ENCODE measurements around the gene PPFIA2.

Gene PPFIA2

DNA sequence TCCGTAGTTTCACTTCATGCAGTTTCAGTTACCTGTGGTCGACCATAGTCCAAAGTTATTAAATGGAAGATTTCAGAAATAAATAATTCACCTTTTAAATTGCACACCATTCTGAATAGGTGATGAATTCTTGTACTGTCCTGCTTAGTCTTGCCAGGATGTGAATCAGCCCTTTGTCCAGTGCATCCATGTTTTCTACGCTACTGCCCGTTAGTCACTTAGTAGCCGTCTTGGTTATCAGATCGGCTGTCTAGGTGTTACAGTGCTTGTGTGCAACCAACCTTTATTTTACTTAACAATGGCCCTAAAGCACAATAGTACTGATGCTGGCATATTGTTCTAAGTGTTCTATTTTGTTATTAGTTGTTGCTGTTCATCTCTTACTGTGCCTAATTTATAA, 534.5 kb downstream of the PPFIA2 start:
- H3K36me3 ChIP-seq (ENCODE audit: insufficient read depth, low read length): no peaks in the 10 kb centered on the region
- H3K4me3 ChIP-seq (ENCODE audit: low read length, poor library complexity, severe bottlenecking): no peak overlapping the region
- H4K20me1 ChIP-seq (ENCODE audit: insufficient read depth, low read length, poor library complexity, severe bottlenecking): no peaks in the 10 kb centered on the region
- no peaks in the 10 kb centered on the region for H3K4me1 ChIP-seq (ENCODE audit: insufficient read depth, low read length, poor library complexity, severe bottlenecking)
- no peaks in the 10 kb centered on the region for H3K79me2 ChIP-seq (ENCODE audit: insufficient read depth, low read length)
- TF ChIP-seq EZH2phosphoT487 (IDR thresholded peaks at IDR 0.05; ENCODE audit: borderline replicate concordance): no peak
- TF ChIP-seq, protein P1, sequence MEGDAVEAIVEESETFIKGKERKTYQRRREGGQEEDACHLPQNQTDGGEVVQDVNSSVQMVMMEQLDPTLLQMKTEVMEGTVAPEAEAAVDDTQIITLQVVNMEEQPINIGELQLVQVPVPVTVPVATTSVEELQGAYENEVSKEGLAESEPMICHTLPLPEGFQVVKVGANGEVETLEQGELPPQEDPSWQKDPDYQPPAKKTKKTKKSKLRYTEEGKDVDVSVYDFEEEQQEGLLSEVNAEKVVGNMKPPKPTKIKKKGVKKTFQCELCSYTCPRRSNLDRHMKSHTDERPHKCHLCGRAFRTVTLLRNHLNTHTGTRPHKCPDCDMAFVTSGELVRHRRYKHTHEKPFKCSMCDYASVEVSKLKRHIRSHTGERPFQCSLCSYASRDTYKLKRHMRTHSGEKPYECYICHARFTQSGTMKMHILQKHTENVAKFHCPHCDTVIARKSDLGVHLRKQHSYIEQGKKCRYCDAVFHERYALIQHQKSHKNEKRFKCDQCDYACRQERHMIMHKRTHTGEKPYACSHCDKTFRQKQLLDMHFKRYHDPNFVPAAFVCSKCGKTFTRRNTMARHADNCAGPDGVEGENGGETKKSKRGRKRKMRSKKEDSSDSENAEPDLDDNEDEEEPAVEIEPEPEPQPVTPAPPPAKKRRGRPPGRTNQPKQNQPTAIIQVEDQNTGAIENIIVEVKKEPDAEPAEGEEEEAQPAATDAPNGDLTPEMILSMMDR (conservative IDR thresholded peaks at IDR 0.05; ENCODE audit: low read length): no peak
- no peaks in the 10 kb centered on the region for H3K9me3 ChIP-seq (ENCODE audit: insufficient read depth, low read depth, low read length)
- H2AFZ ChIP-seq (ENCODE audit: low read length): no peak overlapping the region
- no peaks in the 10 kb centered on the region for H3K9me2 ChIP-seq (replicated peaks; ENCODE audit: low read depth, low read length)
- no peaks in the 10 kb centered on the region for H3F3A ChIP-seq (ENCODE audit: low read depth)
- no peak overlapping the region for H3K4me2 ChIP-seq (ENCODE audit: low read depth, low read length, poor library complexity, severe bottlenecking)
- H3K9ac ChIP-seq (ENCODE audit: low read depth, low read length, poor library complexity, severe bottlenecking): no peak overlapping the region
- no peaks in the 10 kb centered on the region for H3K27me3 ChIP-seq (ENCODE audit: insufficient read depth, low read length, poor library complexity, severe bottlenecking)

DNA sequence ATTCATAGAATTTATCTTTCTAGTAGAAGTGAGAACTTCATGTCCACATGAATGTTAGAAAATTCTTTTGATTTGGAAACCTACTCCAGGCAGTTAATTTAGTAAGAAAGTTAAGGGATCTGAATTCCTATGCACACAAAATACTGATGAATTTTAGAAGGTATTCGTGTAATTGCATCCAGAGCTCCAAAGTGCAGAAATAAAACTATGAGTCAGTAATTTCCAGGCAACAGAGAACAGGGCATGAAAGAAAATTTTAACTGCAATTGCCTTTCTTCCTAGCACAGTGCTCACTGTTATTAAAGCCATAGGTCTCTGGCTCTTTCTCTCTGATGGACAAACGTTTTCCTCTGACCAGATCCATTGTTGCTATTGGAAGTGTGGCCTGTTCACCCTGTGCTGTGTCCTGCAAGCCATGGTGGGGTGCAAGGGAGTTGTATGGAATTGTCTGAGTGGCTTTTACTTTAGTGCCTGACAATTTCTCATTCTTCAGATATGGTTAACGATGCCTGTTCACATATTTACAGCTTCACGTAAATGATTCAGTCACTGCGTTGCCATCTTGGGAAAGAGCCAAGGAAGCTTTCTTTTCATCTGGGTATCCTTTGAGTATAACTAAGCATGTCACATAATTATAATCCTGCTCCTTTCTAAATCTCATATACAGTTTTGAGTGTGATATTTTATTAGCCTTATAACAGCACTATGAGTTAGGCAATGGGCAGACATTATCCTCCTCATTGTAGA, 536.1 kb downstream of the PPFIA2 start:
- H3K4me3 ChIP-seq (ENCODE audit: low read length, poor library complexity, severe bottlenecking): no peak overlapping the region
- H3K4me2 ChIP-seq (ENCODE audit: low read depth, low read length, poor library complexity, severe bottlenecking): no peak overlapping the region
- H3K36me3 ChIP-seq (ENCODE audit: insufficient read depth, low read length): no peaks in the 10 kb centered on the region
- H3K79me2 ChIP-seq (ENCODE audit: insufficient read depth, low read length): no peaks in the 10 kb centered on the region
- no peaks in the 10 kb centered on the region for H3F3A ChIP-seq (ENCODE audit: low read depth)
- H3K4me1 ChIP-seq (ENCODE audit: insufficient read depth, low read length, poor library complexity, severe bottlenecking): no peaks in the 10 kb centered on the region
- H3K27me3 ChIP-seq (ENCODE audit: insufficient read depth, low read length, poor library complexity, severe bottlenecking): no peaks in the 10 kb centered on the region
- H3K9me2 ChIP-seq (replicated peaks; ENCODE audit: low read depth, low read length): no peaks in the 10 kb centered on the region
- no peaks in the 10 kb centered on the region for H4K20me1 ChIP-seq (ENCODE audit: insufficient read depth, low read length, poor library complexity, severe bottlenecking)
- H2AFZ ChIP-seq (ENCODE audit: low read length): no peak overlapping the region
- TF ChIP-seq, protein P1 (conservative IDR thresholded peaks at IDR 0.05; ENCODE audit: low read length): no peak
- no peak for TF ChIP-seq EZH2phosphoT487 (IDR thresholded peaks at IDR 0.05; ENCODE audit: borderline replicate concordance)
- H3K9me3 ChIP-seq (ENCODE audit: insufficient read depth, low read depth, low read length): no peaks in the 10 kb centered on the region
- H3K9ac ChIP-seq (ENCODE audit: low read depth, low read length, poor library complexity, severe bottlenecking): no peak overlapping the region

DNA sequence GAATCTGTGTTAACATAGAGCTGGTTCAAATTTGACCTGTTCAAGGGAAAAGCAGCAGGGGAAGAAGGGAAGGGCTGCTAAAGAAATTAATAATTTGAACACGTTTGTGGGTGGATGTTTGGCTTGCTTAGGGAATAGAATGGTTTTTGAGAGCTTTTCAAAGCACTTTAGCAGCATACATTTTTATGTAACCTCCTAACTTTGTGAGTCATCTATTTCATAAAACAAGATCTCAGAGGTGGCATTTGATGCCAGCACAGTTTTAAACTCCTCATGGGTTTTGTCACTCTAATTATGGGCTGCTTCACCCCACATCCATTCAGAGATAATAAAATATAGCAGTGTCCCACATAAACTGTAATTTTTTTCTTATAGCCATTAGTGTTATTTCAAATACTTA, 537.5 kb downstream of the PPFIA2 start:
- no peaks in the 10 kb centered on the region for H3K9me2 ChIP-seq (replicated peaks; ENCODE audit: low read depth, low read length)

More for the DNA sequence above, 537.5 kb downstream of the PPFIA2 start:
- Histone ChIP-seq H4K20me1 (ENCODE audit: insufficient read depth, low read length, poor library complexity, severe bottlenecking) (no peaks in the 10 kb centered on the region), H3K9ac (ENCODE audit: low read depth, low read length, poor library complexity, severe bottlenecking) (no peak overlapping the region), H3K79me2 (ENCODE audit: insufficient read depth, low read length) (no peaks in the 10 kb centered on the region), H3K4me3 (ENCODE audit: low read length, poor library complexity, severe bottlenecking) (no peak overlapping the region), H3F3A (ENCODE audit: low read depth) (no peaks in the 10 kb centered on the region), H3K4me2 (ENCODE audit: low read depth, low read length, poor library complexity, severe bottlenecking) (no peak overlapping the region), H3K27me3 (ENCODE audit: insufficient read depth, low read length, poor library complexity, severe bottlenecking) (no peaks in the 10 kb centered on the region), H3K4me1 (ENCODE audit: insufficient read depth, low read length, poor library complexity, severe bottlenecking) (no peaks in the 10 kb centered on the region), H2AFZ (ENCODE audit: low read length) (no peak overlapping the region), H3K9me3 (ENCODE audit: insufficient read depth, low read depth, low read length) (no peaks in the 10 kb centered on the region), H3K36me3 (ENCODE audit: insufficient read depth, low read length) (no peaks in the 10 kb centered on the region)
- TF ChIP-seq, protein P1 (conservative IDR thresholded peaks at IDR 0.05; ENCODE audit: low read length): no peak
- no peak for TF ChIP-seq EZH2phosphoT487 (IDR thresholded peaks at IDR 0.05; ENCODE audit: borderline replicate concordance)

All from Loucy (cell line).